Subcutaneous adipose tissue (tissue), 4 donors: ENCODE data around the gene JAKMIP1. TPM values are rescaled to one million over a fixed set of nuclear protein-coding genes. Genes with fewer than 3 reads are reported as not detected.

Experiments
- CTCF ChIP-seq: fragments of 450-650 bp; IDR thresholded peaks from one replicate; pipeline ENCODE4 v1.5.1; 2016; ENCODE audit warnings: low read depth, mild to moderate bottlenecking, control low read depth, antibody characterized with exemption, moderate library complexity
- total RNA-seq, 4 donors: library from RNA; depleted of rRNA; stranded (reverse); fragments of >200 nt; gene quantifications; one replicate each; pipeline ENCODE4 v1.1.0, GENCODE V29; 2016

The JAKMIP1 gene
- total RNA-seq, 4 donors from 2014 or later, result 0.33 to 0.88 (median 0.36) TPM

GRCh38 chr4:6192245-6192644, 8.1 kb downstream of the JAKMIP1 start:
- TF ChIP-seq CTCF, result no peak

GRCh38 chr4:6191448-6192130, 8.8 kb downstream of the JAKMIP1 start:
- no peak for TF ChIP-seq CTCF

- TF ChIP-seq CTCF, result no peak
Observed at GRCh38 chr4:6190486-6190885, 9.9 kb downstream of the JAKMIP1 start.

- no peak for TF ChIP-seq CTCF
Observed at GRCh38 chr4:6189511-6189910, 10.8 kb downstream of the JAKMIP1 start.

GRCh38 chr4:6188687-6189305, 11.6 kb downstream of the JAKMIP1 start:
- TF ChIP-seq CTCF, result no peak

- TF ChIP-seq CTCF, result no peak
Observed at GRCh38 chr4:6184169-6184568, 16.2 kb downstream of the JAKMIP1 start.

DNA sequence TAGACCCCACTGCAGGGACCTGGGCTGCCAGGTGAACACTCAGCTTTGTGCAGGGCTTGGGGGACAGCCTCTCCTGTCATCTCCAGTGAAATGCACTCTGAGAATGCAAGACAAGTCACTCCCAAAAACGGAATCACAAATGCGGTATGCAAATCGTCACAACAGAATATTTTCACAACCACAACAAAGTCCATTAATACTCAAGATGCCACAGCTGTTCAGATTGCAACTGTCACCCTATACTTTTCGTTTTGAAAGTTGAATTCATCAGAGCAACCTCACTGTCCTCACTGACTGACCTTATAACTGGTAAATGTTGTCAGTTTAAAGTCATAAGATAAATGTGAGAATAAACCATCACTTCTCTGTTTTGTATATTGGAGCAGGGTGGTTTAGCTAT, 16.6 kb downstream of the JAKMIP1 start:
- no peak for TF ChIP-seq CTCF
